A549 (cell line): ENCODE data around the gene AGAP5.

Experiments
- BCL3 ChIP-seq: fragments of >200 bp; sonication (Bioruptor Twin); formaldehyde crosslinking; IDR thresholded peaks from 3 replicates; pipeline ENCODE4 v1.6.1; 2016
- CTCF ChIP-seq: fragments of >200 bp; sonication (Bioruptor Twin); formaldehyde crosslinking; IDR thresholded peaks from 3 replicates; pipeline ENCODE4 v1.5.1; 2016
- EHMT2 ChIP-seq: fragments of 200-600 bp; sonication (generic); IDR thresholded peaks from 2 replicates; pipeline ENCODE4 v1.6.1; 2016; ENCODE audit warnings: antibody characterized with exemption, low read depth, mild to moderate bottlenecking, moderate library complexity
- EP300 ChIP-seq, 2 experiments: fragments of >200 bp; sonication (Bioruptor Twin); formaldehyde crosslinking; IDR thresholded peaks; 2 replicates in 1 of 2; 3 replicates in 1 of 2; pipeline ENCODE4 v1.6.1; 2016 to 2017
- ESRRA ChIP-seq: fragments of 150-350 bp; IDR thresholded peaks from 2 replicates; pipeline ENCODE4 v1.6.1; 2014; ENCODE audit warnings: mild to moderate bottlenecking, low read length, borderline replicate concordance
- FOSL2 ChIP-seq, 2 experiments: fragments of 450-650 bp in 1 of 2; fragments of >200 bp in 1 of 2; sonication (Bioruptor Twin) in 1 of 2; formaldehyde crosslinking; IDR thresholded peaks; 2 replicates each; pipeline versions ENCODE4 v1.5.0 to v1.6.1; 2016 to 2020; ENCODE audit warnings: mild to moderate bottlenecking in 1 of 2, moderate library complexity in 1 of 2
- JUN ChIP-seq, 2 experiments: fragments of >200 bp; sonication (Bioruptor Twin); formaldehyde crosslinking; IDR thresholded peaks; 2 replicates in 1 of 2; 3 replicates in 1 of 2; pipeline ENCODE4 v1.6.1; 2016 to 2017
- KDM1A ChIP-seq: fragments of 200-600 bp; sonication (generic); IDR thresholded peaks from 2 replicates; pipeline ENCODE4 v1.6.1; 2016; ENCODE audit warnings: low read depth, mild to moderate bottlenecking
- MAX ChIP-seq: IDR thresholded peaks from 2 replicates; pipeline ENCODE4 v1.6.1; 2012
- POLR2A ChIP-seq: IDR thresholded peaks from 2 replicates; pipeline ENCODE4 v1.6.1; 2012; ENCODE audit warnings: mild to moderate bottlenecking, low read length
- RAD21 ChIP-seq, 2 experiments: fragments of >200 bp in 1 of 2; sonication (Bioruptor Twin) in 1 of 2; formaldehyde crosslinking in 1 of 2; IDR thresholded peaks in 1 of 2; conservative IDR thresholded peaks in 1 of 2; 2 replicates in 1 of 2; 3 replicates in 1 of 2; pipeline ENCODE4 v1.6.1; 2012 to 2018; ENCODE audit warnings: inconsistent platforms in 1 of 2
- RCOR1 ChIP-seq: fragments of 150-350 bp; IDR thresholded peaks from 2 replicates; pipeline ENCODE4 v1.6.1; 2014; ENCODE audit warnings: antibody characterized with exemption, low read length, low read depth

- TF ChIP-seq EHMT2 = no peak
- TF ChIP-seq EP300 (IDR thresholded peaks at IDR 0.05) = no peak
- TF ChIP-seq CTCF = no peak
- no peak for TF ChIP-seq FOSL2 (IDR thresholded peaks at IDR 0.05)
- TF ChIP-seq FOSL2 (CRISPR knock-in tag; IDR thresholded peaks at IDR 0.05) = no peak
- no peak for TF ChIP-seq BCL3
- TF ChIP-seq RAD21 (conservative IDR thresholded peaks at IDR 0.05 in 1 of 2, IDR thresholded peaks at IDR 0.05 in 1 of 2) = no peak
- TF ChIP-seq POLR2A = no peak
- no peak for TF ChIP-seq RCOR1
- TF ChIP-seq MAX = no peak
- TF ChIP-seq ESRRA = no peak
- TF ChIP-seq JUN (IDR thresholded peaks at IDR 0.05) = no peak
- no peak for TF ChIP-seq KDM1A
Observed at GRCh38 chr10:73731588-73732375, 33.9 kb upstream of the AGAP5 start.
